CD14-positive monocyte (primary cell): ENCODE data around the gene MTFP1. TPM values are rescaled to one million over a fixed set of nuclear protein-coding genes. Genes with fewer than 3 reads are reported as not detected.

Source experiments
- DNase-seq, 3 donors: peaks; one replicate each; pipeline ENCODE4 v3.0.0-alpha.2; 2011 to 2022
- H2AFZ ChIP-seq: 2 replicates; pipeline ENCODE4 v1.6.0; 2012; ENCODE audit warnings: mild to moderate bottlenecking, low read depth, low read length, inconsistent platforms; ENCODE audit not compliant: insufficient read depth, poor library complexity, severe bottlenecking
- H3K27ac ChIP-seq, 2 donors: 1 replicate in 1 of 2; 2 replicates in 1 of 2; pipeline ENCODE4 v1.5.1; 2012 to 2013; ENCODE audit warnings: low read length in 2 of 2, control low read depth in 1 of 2, inconsistent platforms in 1 of 2, low read depth in 1 of 2, mild to moderate bottlenecking in 1 of 2
- H3K27me3 ChIP-seq, 2 donors: one replicate each; pipeline versions ENCODE4 v1.6.0 to v1.6.1; 2011 to 2013; ENCODE audit warnings: low read length in 2 of 2; ENCODE audit not compliant: control insufficient read depth in 2 of 2, insufficient read depth in 2 of 2
- H3K36me3 ChIP-seq, 2 donors: replicated peaks in 1 of 2; 1 replicate in 1 of 2; 2 replicates in 1 of 2; pipeline versions ENCODE4 v1.5.1 to v1.6.1; 2012 to 2013; ENCODE audit warnings: low read length in 2 of 2, control low read depth in 1 of 2, inconsistent platforms in 1 of 2, mild to moderate bottlenecking in 1 of 2; ENCODE audit not compliant: insufficient read depth in 2 of 2, control insufficient read depth in 1 of 2
- H3K4me1 ChIP-seq, 2 donors: 1 replicate in 1 of 2; 2 replicates in 1 of 2; pipeline versions ENCODE4 v1.5.1 to v1.6.1; 2012 to 2013; ENCODE audit warnings: low read length in 2 of 2, control low read depth in 1 of 2, inconsistent platforms in 1 of 2, mild to moderate bottlenecking in 1 of 2, moderate library complexity in 1 of 2; ENCODE audit not compliant: insufficient read depth in 2 of 2, control insufficient read depth in 1 of 2
- H3K4me2 ChIP-seq: replicated peaks from 2 replicates; pipeline ENCODE3; 2012; ENCODE audit warnings: low read length, moderate library complexity, mild to moderate bottlenecking; ENCODE audit not compliant: poor library complexity, severe bottlenecking; ENCODE audit errors: extremely low read depth
- H3K4me3 ChIP-seq, 3 experiments: fragments of 200-600 bp in 1 of 3; sonication (generic) in 1 of 3; replicated peaks in 1 of 3; 1 replicate in 2 of 3; 2 replicates in 1 of 3; pipeline ENCODE4 v1.5.1; 2011 to 2013; ENCODE audit warnings: low read length in 3 of 3, mild to moderate bottlenecking in 3 of 3, control low read depth in 2 of 3, low read depth in 2 of 3, inconsistent platforms in 1 of 3, moderate library complexity in 1 of 3
- H3K79me2 ChIP-seq: 2 replicates; pipeline ENCODE4 v1.6.0; 2012; ENCODE audit warnings: mild to moderate bottlenecking, control low read depth, inconsistent platforms, low read length, moderate library complexity; ENCODE audit not compliant: insufficient read depth
- H3K9ac ChIP-seq: 2 replicates; pipeline ENCODE4 v1.6.0; 2017; ENCODE audit warnings: low read length, mild to moderate bottlenecking; ENCODE audit not compliant: insufficient read depth, poor library complexity, severe bottlenecking
- H3K9me3 ChIP-seq, 2 donors: replicated peaks in 1 of 2; 1 replicate in 1 of 2; 2 replicates in 1 of 2; pipeline versions ENCODE4 v1.5.1 to v1.6.1; 2012 to 2013; ENCODE audit warnings: low read length in 2 of 2, control low read depth in 1 of 2; ENCODE audit not compliant: control insufficient read depth in 1 of 2, insufficient read depth in 1 of 2
- H4K20me1 ChIP-seq: 2 replicates; pipeline ENCODE4 v1.6.0; 2012; ENCODE audit warnings: mild to moderate bottlenecking, low read length, control low read depth, moderate library complexity; ENCODE audit not compliant: insufficient read depth
- H3K27ac Mint-ChIP-seq, 7 donors: one replicate each; pipeline ENCODE4 v1.8.0; 2020; ENCODE audit warnings: mild to moderate bottlenecking in 7 of 7, mixed read lengths in 7 of 7, moderate library complexity in 6 of 7, inconsistent platforms in 2 of 7
- H3K27me3 Mint-ChIP-seq, 3 donors: one replicate each; pipeline ENCODE4 v1.8.0; 2021 to 2022; ENCODE audit warnings: low read depth in 3 of 3, mild to moderate bottlenecking in 3 of 3, mixed read lengths in 3 of 3, moderate library complexity in 3 of 3, inconsistent platforms in 1 of 3
- H3K36me3 Mint-ChIP-seq, 2 donors: one replicate each; pipeline ENCODE4 v1.8.0; 2020; ENCODE audit warnings: mixed read lengths in 2 of 2, inconsistent platforms in 1 of 2, mild to moderate bottlenecking in 1 of 2
- H3K4me1 Mint-ChIP-seq: one replicate; pipeline ENCODE4 v1.8.0; 2020; ENCODE audit warnings: mild to moderate bottlenecking, mixed read lengths
- H3K4me3 Mint-ChIP-seq, 2 donors: one replicate each; pipeline ENCODE4 v1.8.0; 2020; ENCODE audit warnings: mild to moderate bottlenecking in 2 of 2, mixed read lengths in 2 of 2, moderate library complexity in 1 of 2
- H3K9me3 Mint-ChIP-seq, 7 donors: one replicate each; pipeline ENCODE4 v1.8.0; 2020 to 2022; ENCODE audit warnings: mixed read lengths in 7 of 7, mild to moderate bottlenecking in 6 of 7, moderate library complexity in 6 of 7, inconsistent platforms in 2 of 7
- CTCF ChIP-seq: fragments of 200-600 bp; IDR thresholded peaks from one replicate; pipeline ENCODE4 v1.8.0; 2022; ENCODE audit warnings: antibody characterized with exemption, mild to moderate bottlenecking
- WGBS: methylation state at CpG from one replicate; pipeline ENCODE4 v1.1.5; 2013; ENCODE audit warnings: missing lambda C conversion rate; ENCODE audit not compliant: insufficient coverage; 5-methylcytosine and 5-hydroxymethylcytosine counted together
- intact Hi-C, 2 donors: fragments of 100-400 bp; cut with micrococcal nuclease; formaldehyde crosslinking; loops; one replicate each; pipeline versions ENCODE4 v1.15.0 to v1.15.1; 2023
- polyA plus RNA-seq, 3 donors: library from polyadenylated mRNA; depleted of rRNA in 1 of 3; unstranded in 2 of 3; stranded (reverse) in 1 of 3; fragments of 300-500 nt in 2 of 3; fragments of >200 nt in 1 of 3; fragmentation: Illumina TruSeq in 2 of 3; gene quantifications; 1 replicate in 2 of 3; 2 replicates in 1 of 3; pipeline ENCODE4 v1.2.3, GENCODE V29; 2012 to 2021

The MTFP1 gene
- polyA plus RNA-seq, 3 donors: 6.2 to 14.2 (median 7.5) TPM

DNA sequence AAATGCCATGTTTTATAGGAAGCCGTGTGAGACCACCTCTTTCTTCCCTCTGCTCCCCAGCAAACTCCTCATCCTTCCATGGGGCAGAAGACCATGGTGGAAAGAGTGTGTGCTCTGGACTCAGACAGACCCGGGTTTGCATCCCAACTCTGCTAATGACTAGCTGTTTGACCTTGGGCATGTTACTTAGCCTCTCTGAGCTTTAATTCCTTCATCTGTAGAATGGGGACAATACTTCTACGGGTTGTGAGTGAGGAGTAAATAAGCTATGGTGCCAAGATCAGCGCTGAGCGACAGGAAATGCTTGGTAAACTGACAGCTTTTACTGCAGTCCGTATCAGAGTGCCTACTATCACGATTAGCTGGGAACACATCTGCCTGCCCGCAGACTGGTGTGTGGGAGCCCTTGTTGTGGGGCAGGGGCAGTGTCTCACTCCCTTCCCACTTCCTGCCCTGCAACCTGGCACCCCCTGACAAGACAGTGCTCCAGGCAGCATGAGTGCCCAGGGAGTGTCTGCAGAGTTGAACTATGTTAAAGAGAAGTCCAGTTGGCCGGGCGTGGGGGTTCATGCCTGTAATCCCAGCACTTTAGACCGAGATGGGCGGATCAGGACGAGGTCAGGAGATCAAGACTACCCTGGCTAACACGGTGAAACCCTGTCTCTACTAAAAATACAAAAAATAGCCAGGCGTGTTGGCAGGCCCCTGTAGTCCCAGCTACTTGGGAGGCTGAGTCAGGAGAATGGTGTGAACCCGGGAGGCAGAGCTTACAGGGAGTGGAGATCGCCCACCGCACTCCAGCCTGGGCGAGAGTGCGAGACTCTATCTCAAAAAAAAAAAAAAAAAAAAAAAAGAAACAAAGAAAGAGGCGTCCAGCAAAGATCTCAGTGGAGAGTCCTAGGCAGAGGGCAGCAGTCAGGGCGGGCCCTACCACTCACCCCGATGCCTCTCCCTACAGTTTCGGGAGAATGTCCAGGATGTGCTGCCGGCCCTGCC is 26.6 kb upstream of the MTFP1 start:
- Histone ChIP-seq H3K4me3 (no peak overlapping the region), H4K20me1 (no peaks in the 10 kb centered on the region), H3K4me2 (no peak overlapping the region), H3K9me3 (peaks cover 0 to 8% of the 10 kb centered on the region in 2 donors), H3K27me3 (peaks cover 33 to 49% of the 10 kb centered on the region in 2 donors), H2AFZ (no peak overlapping the region), H3K9ac (no peak overlapping the region), H3K4me1 (peaks cover 5 to 9% of the 10 kb centered on the region in 2 donors), H3K27ac (no peak overlapping the region), H3K79me2 (no peaks in the 10 kb centered on the region), H3K36me3 (no peaks in the 10 kb centered on the region)
- Mint-ChIP-seq H3K27me3 (peaks cover 48 to 66% (median 54%) of the 10 kb centered on the region in 3 donors), H3K27ac (peak overlapping the region in 1 of 7 donors; percentile 53), H3K4me3 (peak overlapping the region in 1 of 2 donors; percentile 80), H3K36me3 (peaks cover 2 to 3% of the 10 kb centered on the region in 2 donors), H3K9me3 (peaks cover 0 to 11% (median 0%) of the 10 kb centered on the region in 7 donors), H3K4me1 (peaks cover 11% of the 10 kb centered on the region)
- 82% methylated on average over 17 of the region's 25 CpGs for WGBS
- DNase-seq: no peak
- TF ChIP-seq CTCF: no peak
- intact Hi-C loops: no loop called here

DNA sequence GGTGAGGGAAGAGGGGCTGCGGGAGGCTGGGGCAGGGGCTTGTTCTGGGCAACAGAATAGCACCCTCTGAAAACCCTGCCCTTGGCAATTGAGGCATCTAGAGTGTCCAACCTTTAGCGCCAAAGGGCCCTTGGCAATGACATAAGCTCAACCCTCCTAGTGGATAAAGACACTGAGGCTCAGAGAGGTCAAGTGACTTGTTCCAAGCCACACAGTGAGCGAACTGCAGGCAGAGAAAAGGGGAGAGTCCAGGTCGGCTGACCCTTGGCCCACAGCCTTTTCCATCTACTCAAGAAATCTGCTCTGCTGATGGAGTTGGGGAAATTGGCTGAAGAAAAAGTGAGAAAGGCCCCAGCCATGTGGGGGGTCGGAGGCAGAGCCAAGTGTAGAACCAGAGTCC is 25.9 kb upstream of the MTFP1 start:
- Histone ChIP-seq H3K27ac (no peak overlapping the region), H3K4me2 (no peak overlapping the region), H4K20me1 (no peaks in the 10 kb centered on the region), H2AFZ (no peak overlapping the region), H3K79me2 (no peaks in the 10 kb centered on the region), H3K9me3 (peaks cover 0 to 8% of the 10 kb centered on the region in 2 donors), H3K36me3 (no peaks in the 10 kb centered on the region), H3K4me3 (no peak overlapping the region), H3K27me3 (peaks cover 33 to 49% of the 10 kb centered on the region in 2 donors), H3K9ac (no peak overlapping the region), H3K4me1 (peaks cover 5 to 9% of the 10 kb centered on the region in 2 donors)
- Mint-ChIP-seq H3K4me1 (peaks cover 11% of the 10 kb centered on the region), H3K9me3 (peaks cover 0 to 11% (median 0%) of the 10 kb centered on the region in 7 donors), H3K4me3 (no peak overlapping the region), H3K27ac (no peak overlapping the region), H3K36me3 (peaks cover 2 to 3% of the 10 kb centered on the region in 2 donors), H3K27me3 (peaks cover 51 to 63% (median 52%) of the 10 kb centered on the region in 3 donors)
- WGBS: 94% methylated on average over 2 of the region's 5 CpGs
- TF ChIP-seq CTCF: no peak
- intact Hi-C loops: no loop called here
- DNase-seq: no peak
